Measurements from ENCODE around the gene QSOX2. TPM values are rescaled to one million over a fixed set of nuclear protein-coding genes. Genes with fewer than 3 reads are reported as not detected.

Gene QSOX2
- total RNA-seq, 1 experiment from 2014 or later: 34.6 TPM

DNA sequence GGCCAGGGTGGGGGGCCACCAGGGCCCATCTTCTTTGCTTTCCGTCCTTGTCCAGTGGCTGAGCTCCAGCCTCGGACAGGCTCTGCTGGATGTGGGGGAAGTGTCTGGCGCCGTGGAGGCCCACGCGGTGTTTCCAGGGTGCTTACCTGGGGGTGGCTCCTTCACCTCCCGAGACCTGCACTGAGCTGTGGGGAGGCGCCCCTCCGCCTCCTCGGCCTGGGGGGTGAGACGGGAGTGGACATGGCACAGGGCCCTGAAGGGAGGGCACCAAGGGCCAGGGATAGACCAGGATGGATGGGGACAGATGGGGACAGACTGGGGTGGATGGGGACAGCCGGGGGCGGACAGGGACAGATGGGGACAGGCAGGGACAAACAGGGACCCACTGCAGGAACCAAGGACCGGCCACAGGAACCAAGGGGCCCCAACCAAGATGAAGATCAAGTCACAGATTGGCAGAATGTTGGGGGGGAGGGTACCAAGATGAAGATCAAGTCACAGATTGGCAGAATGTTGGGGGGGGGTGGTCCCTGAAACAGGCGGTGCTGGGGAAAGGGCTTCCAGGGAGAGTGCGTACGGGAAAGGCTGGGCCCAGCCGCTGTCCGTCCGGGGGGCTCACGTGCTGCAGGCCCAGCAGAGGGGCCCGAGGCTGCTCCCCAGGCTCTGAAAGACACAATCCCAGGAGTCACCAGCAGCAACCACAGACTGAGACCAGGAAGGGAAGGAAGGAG lies 13.3 kb upstream of the QSOX2 start:
- no TSS peak for BruUV-seq (replicated peaks)
- no peaks in the 10 kb centered on the region for H3K9me3 ChIP-seq (ENCODE audit: control insufficient read depth in 1 of 2, insufficient read depth in 1 of 2, low read depth in 1 of 2, low read length in 2 of 2)
- ATAC-seq: no peak
- POLR2A ChIA-PET: no interaction called here
- no peaks in the 10 kb centered on the region for H4K20me1 ChIP-seq (ENCODE audit: insufficient read depth)
- no peak overlapping the region for H3K9ac ChIP-seq (ENCODE audit: low read length)
- no peak overlapping the region for H2AFZ ChIP-seq (ENCODE audit: low read depth, low read length, poor library complexity, severe bottlenecking)
- CTCF ChIA-PET: no interaction called here
- H3K36me3 ChIP-seq (ENCODE audit: control insufficient read depth in 1 of 2, insufficient read depth in 2 of 2, low read length in 2 of 2): no peaks in the 10 kb centered on the region
- no peaks in the 10 kb centered on the region for H3K27me3 ChIP-seq (ENCODE audit: insufficient read depth, low read length)
- H3K4me2 ChIP-seq (ENCODE audit: low read length): no peak overlapping the region
- RAD21 ChIA-PET (ENCODE audit: low non-redundant PET in 1 of 2, low total read pairs in 2 of 2, uncharacterized antibody in 2 of 2, unreplicated experiment in 2 of 2): no interaction called here
- intact Hi-C loops (cut with micrococcal nuclease): no loop called here
- H3K4me3 ChIP-seq (replicated peaks in 1 of 2; ENCODE audit: low read depth in 1 of 2, low read length in 2 of 2): no peak overlapping the region
- H3K9me2 ChIP-seq (ENCODE audit: insufficient read depth): no peaks in the 10 kb centered on the region
- H3K79me2 ChIP-seq (ENCODE audit: insufficient read depth, low read length): no peaks in the 10 kb centered on the region
- DNase-seq (ENCODE audit: low read depth, low spot score): no peak
- no peak overlapping the region for H3K27ac ChIP-seq (ENCODE audit: low read depth, low read length)
- H3K4me1 ChIP-seq (ENCODE audit: control insufficient read depth in 1 of 2, insufficient read depth in 2 of 2, low read length in 2 of 2): peaks cover 10 to 21% of the 10 kb centered on the region in 2 experiments; a peak in 3 of 4 replicates
- TF ChIP-seq SIN3A (IDR thresholded peaks at IDR 0.05; ENCODE audit: low read depth): no peak
- TF ChIP-seq YY1 (IDR thresholded peaks at IDR 0.05; ENCODE audit: extremely low read depth, insufficient replicate concordance, low read depth, low read length): no peak
- TF ChIP-seq JUND (IDR thresholded peaks at IDR 0.05): no peak
- TF ChIP-seq CTCF (IDR thresholded peaks at IDR 0.05 in 2 of 3, conservative IDR thresholded peaks at IDR 0.05 in 1 of 3; ENCODE audit: borderline replicate concordance in 1 of 3, insufficient read depth in 1 of 3, low read depth in 2 of 3, low read length in 2 of 3): no peak
- TF ChIP-seq ZBTB33 (IDR thresholded peaks at IDR 0.05; ENCODE audit: extremely low read depth, insufficient replicate concordance, low read length): no peak
- TF ChIP-seq TCF7L2 (IDR thresholded peaks at IDR 0.05; ENCODE audit: borderline replicate concordance, extremely low read depth, insufficient read depth, insufficient read length): no peak
- TF ChIP-seq, protein P1, sequence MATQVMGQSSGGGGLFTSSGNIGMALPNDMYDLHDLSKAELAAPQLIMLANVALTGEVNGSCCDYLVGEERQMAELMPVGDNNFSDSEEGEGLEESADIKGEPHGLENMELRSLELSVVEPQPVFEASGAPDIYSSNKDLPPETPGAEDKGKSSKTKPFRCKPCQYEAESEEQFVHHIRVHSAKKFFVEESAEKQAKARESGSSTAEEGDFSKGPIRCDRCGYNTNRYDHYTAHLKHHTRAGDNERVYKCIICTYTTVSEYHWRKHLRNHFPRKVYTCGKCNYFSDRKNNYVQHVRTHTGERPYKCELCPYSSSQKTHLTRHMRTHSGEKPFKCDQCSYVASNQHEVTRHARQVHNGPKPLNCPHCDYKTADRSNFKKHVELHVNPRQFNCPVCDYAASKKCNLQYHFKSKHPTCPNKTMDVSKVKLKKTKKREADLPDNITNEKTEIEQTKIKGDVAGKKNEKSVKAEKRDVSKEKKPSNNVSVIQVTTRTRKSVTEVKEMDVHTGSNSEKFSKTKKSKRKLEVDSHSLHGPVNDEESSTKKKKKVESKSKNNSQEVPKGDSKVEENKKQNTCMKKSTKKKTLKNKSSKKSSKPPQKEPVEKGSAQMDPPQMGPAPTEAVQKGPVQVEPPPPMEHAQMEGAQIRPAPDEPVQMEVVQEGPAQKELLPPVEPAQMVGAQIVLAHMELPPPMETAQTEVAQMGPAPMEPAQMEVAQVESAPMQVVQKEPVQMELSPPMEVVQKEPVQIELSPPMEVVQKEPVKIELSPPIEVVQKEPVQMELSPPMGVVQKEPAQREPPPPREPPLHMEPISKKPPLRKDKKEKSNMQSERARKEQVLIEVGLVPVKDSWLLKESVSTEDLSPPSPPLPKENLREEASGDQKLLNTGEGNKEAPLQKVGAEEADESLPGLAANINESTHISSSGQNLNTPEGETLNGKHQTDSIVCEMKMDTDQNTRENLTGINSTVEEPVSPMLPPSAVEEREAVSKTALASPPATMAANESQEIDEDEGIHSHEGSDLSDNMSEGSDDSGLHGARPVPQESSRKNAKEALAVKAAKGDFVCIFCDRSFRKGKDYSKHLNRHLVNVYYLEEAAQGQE (IDR thresholded peaks at IDR 0.05; ENCODE audit: low read depth): no peak
- no peak for TF ChIP-seq SP1 (IDR thresholded peaks at IDR 0.05; ENCODE audit: low read depth)
- TF ChIP-seq ZFX (IDR thresholded peaks at IDR 0.05): no peak
- TF ChIP-seq POLR2AphosphoS5 (IDR thresholded peaks at IDR 0.05; ENCODE audit: low read depth, low read length): no peak
- TF ChIP-seq EZH2phosphoT487 (IDR thresholded peaks at IDR 0.05; ENCODE audit: borderline replicate concordance): no peak
- TF ChIP-seq ELF1 (IDR thresholded peaks at IDR 0.05; ENCODE audit: borderline replicate concordance, low read depth): no peak
- no peak for TF ChIP-seq CBX3 (IDR thresholded peaks at IDR 0.05; ENCODE audit: low read depth)
